ENCODE measurements around the gene PSME4.
"Not testable (repeated sequence)": the region's sequence is repeated elsewhere in the genome, so short reads cannot be mapped to it uniquely, and the experiment has no call there.

The PSME4 gene

GRCh38 chr2:53829273-53829979 lies 141.4 kb downstream of the PSME4 start:
- FAIRE-seq (no peak), DNase-seq (ENCODE audit: insufficient read length, low spot score) (no peak)
- TF ChIP-seq CTCF (IDR thresholded peaks at IDR 0.05; ENCODE audit: insufficient read depth, missing control alignments) = no peak

DNA sequence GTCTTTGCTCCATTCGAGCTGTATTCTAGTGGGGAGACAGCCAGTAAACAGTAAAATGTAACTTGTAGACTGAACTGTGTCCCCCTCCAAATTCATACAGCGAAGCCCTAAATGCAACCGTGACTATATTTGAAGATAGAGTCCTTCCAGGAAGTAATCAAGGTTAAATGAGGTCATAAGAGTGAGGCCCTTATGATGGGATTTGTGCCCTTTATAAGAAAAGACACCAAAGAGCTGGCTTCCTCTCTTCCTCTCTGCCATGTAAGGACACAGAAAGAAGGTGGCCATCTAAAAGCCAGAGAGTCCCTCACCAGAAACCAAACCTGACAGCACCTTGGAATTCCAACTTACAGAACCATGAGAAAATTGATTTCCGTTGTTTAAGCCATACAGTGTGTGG lies 142.5 kb downstream of the PSME4 start:
- TF ChIP-seq CTCF (IDR thresholded peaks at IDR 0.05; ENCODE audit: insufficient read depth, missing control alignments) = no peak
- no peak for FAIRE-seq
- no peak for DNase-seq (ENCODE audit: insufficient read length, low spot score)

GRCh38 chr2:53827398-53828175 lies 143.2 kb downstream of the PSME4 start:
- no peak for TF ChIP-seq CTCF (IDR thresholded peaks at IDR 0.05; ENCODE audit: insufficient read depth, missing control alignments)
- FAIRE-seq = no peak
- no peak for DNase-seq (ENCODE audit: insufficient read length, low spot score)

GRCh38 chr2:53826587-53827397 lies 144.0 kb downstream of the PSME4 start:
- FAIRE-seq (no peak), DNase-seq (ENCODE audit: insufficient read length, low spot score) (no peak)
- no peak for TF ChIP-seq CTCF (IDR thresholded peaks at IDR 0.05; ENCODE audit: insufficient read depth, missing control alignments)

GRCh38 chr2:53826030-53826410 lies 144.8 kb downstream of the PSME4 start:
- FAIRE-seq = no peak
- DNase-seq (ENCODE audit: insufficient read length, low spot score) = no peak
- no peak for TF ChIP-seq CTCF (IDR thresholded peaks at IDR 0.05; ENCODE audit: insufficient read depth, missing control alignments)

DNA sequence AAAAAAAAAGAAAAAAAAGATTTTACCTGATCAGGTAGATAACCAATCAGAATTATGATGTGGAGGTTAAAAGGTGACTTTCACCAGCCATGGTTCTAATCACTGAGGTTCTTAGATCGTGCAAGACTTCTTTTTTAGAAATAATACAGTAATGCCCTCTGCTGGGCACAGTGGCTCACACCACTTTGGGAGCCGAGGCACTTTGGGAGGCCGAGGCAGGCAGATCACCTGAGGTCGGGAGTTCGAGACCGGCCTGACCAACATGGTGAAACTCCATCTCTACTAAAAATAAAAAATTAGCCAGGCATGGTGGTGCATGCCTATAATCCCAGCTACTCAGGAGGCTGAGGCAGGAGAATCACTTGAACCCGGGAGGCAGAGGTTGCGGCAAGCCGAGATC lies 147.2 kb downstream of the PSME4 start:
- not testable (repeated sequence) for FAIRE-seq; DNase-seq (ENCODE audit: insufficient read length, low spot score)
- peak; percentile 26 for TF ChIP-seq CTCF (IDR thresholded peaks at IDR 0.05; ENCODE audit: insufficient read depth, missing control alignments)
